Adrenal gland (tissue), 12 donors: Measurements from ENCODE around the gene CHMP2A. TPM values are rescaled to one million over a fixed set of nuclear protein-coding genes. Genes with fewer than 3 reads are reported as not detected.

Source experiments
- DNase-seq, 7 donors: peaks; one replicate each; pipeline ENCODE4 v3.0.0-alpha.2; 2019 to 2020
- H3K27ac ChIP-seq, 5 donors: fragments of 200-600 bp; sonication (generic) in 4 of 5; 1 replicate in 3 of 5; 2 replicates in 2 of 5; pipeline versions ENCODE4 v1.5.1 to v1.8.0; 2016 to 2020; ENCODE audit warnings: mild to moderate bottlenecking in 1 of 5
- H3K27me3 ChIP-seq: fragments of 200-600 bp; 2 replicates; pipeline ENCODE4 v1.8.0; 2021
- H3K36me3 ChIP-seq, 2 donors: fragments of 200-600 bp; replicated peaks in 1 of 2; 1 replicate in 1 of 2; 2 replicates in 1 of 2; pipeline versions ENCODE4 v1.5.1 to v1.8.0; 2018 to 2022
- H3K4me1 ChIP-seq, 2 donors: fragments of 200-600 bp; replicated peaks in 1 of 2; 1 replicate in 1 of 2; 2 replicates in 1 of 2; pipeline versions ENCODE4 v1.5.1 to v1.8.0; 2018 to 2021
- H3K4me3 ChIP-seq, 4 donors: fragments of 200-600 bp; sonication (generic) in 3 of 4; one replicate each; pipeline ENCODE4 v1.5.1; 2016 to 2018
- H3K9me3 ChIP-seq, 3 donors: fragments of 200-600 bp; sonication (generic) in 1 of 3; replicated peaks in 1 of 3; 1 replicate in 2 of 3; 2 replicates in 1 of 3; pipeline versions ENCODE4 v1.5.1 to v1.8.0; 2016 to 2021
- CTCF ChIP-seq, 6 experiments: fragments of 450-650 bp in 4 of 6; fragments of 200-600 bp in 2 of 6; sonication (generic) in 1 of 6; IDR thresholded peaks; 1 replicate in 5 of 6; 2 replicates in 1 of 6; pipeline versions ENCODE4 v1.5.1 to v1.8.0; 2016 to 2021; ENCODE audit warnings: antibody characterized with exemption in 6 of 6, mild to moderate bottlenecking in 2 of 6, moderate library complexity in 1 of 6
- POLR2A ChIP-seq, 2 donors: fragments of 450-650 bp; IDR thresholded peaks; one replicate each; pipeline ENCODE4 v1.6.1; 2017; ENCODE audit warnings: antibody characterized with exemption in 2 of 2, mild to moderate bottlenecking in 2 of 2, moderate library complexity in 1 of 2
- WGBS, 4 donors: extraction: QIAGEN DNeasy Blood & Tissue Kit in 2 of 4; methylation state at CpG; one replicate each; pipeline versions ENCODE4 v1.1.5 to v1.1.7; 2013 to 2017; 5-methylcytosine and 5-hydroxymethylcytosine counted together
- intact Hi-C, 2 donors: fragments of 100-400 bp; cut with DNase I; formaldehyde crosslinking; loops; one replicate each; pipeline versions ENCODE4 v1.14.1 to v1.15.0; 2022 to 2023
- polyA plus RNA-seq, 3 donors: library from polyadenylated mRNA; stranded (reverse); fragments of 200-250 nt in 2 of 3; fragments of 350-450 nt in 1 of 3; fragmentation: Illumina TruSeq in 1 of 3; extraction: RNeasy Lipid Tissue Mini Kit (QIAGEN cat#74804) in 1 of 3; gene quantifications; one replicate each; pipeline ENCODE4 v1.2.3, GENCODE V29; 2013 to 2014
- total RNA-seq, 9 donors: library from RNA; depleted of rRNA in 4 of 9; stranded (reverse); fragments of >200 nt in 4 of 9; fragments of 120-200 nt in 1 of 9; fragmentation: NEBNext Ultra II Directional in 1 of 9; extraction: Animal tissue kit (Norgen Biotek cat#: 25700) in 1 of 9; gene quantifications; one replicate each; pipeline versions ENCODE4 v1.1.0 to v1.2.4, GENCODE V29; 2013 to 2023
- donor health status: healthy with polysubstance abuse.
- donor health status: Bipolar disorder and iron deficiency.
- donor health status: DM: yes; HTN: yes; CAD: no.
- donor health status: DM: no; HTN: no; CAD: no.
- donor health status: DM: no; HTN: no; CAD: no.
- donor health status: DM: yes; HTN: yes; CAD: no.

Gene CHMP2A
- total and polyA plus RNA-seq, 12 donors, result 146 to 560 (median 210) TPM

GRCh38 chr19:58552655-58553054 is 2.2 kb downstream of the CHMP2A start:
- 85 to 94% (median 91%) methylated on average over 2 of the region's 2 CpGs for WGBS, 4 donors
- no peaks in the 10 kb centered on the region for H3K9me3 ChIP-seq
- no peak overlapping the region for H3K27ac ChIP-seq
- H3K4me1 ChIP-seq, result peaks cover 29 to 38% of the 10 kb centered on the region in 2 donors
- no peak for DNase-seq
- no peak overlapping the region for H3K4me3 ChIP-seq
- intact Hi-C loops, result no loop called here
- TF ChIP-seq POLR2A (IDR thresholded peaks at IDR 0.05) (no peak), CTCF (IDR thresholded peaks at IDR 0.05) (no peak)
- no peaks in the 10 kb centered on the region for H3K27me3 ChIP-seq
- H3K36me3 ChIP-seq, result peaks cover 0 to 73% of the 10 kb centered on the region in 2 donors

GRCh38 chr19:58551577-58552471 is 3.1 kb downstream of the CHMP2A start:
- DNase-seq, result peak in 2 of 7 donors; percentile 29 to 52
- intact Hi-C loops, result no loop called here
- WGBS, 4 donors, result 92 to 95% (median 95%) methylated on average over 13 to 18 of the region's 18 CpGs
- Histone ChIP-seq H3K9me3 (no peaks in the 10 kb centered on the region), H3K27ac (no peak overlapping the region), H3K27me3 (no peaks in the 10 kb centered on the region), H3K36me3 (peaks cover 0 to 79% of the 10 kb centered on the region in 2 donors), H3K4me3 (no peak overlapping the region), H3K4me1 (peaks cover 22 to 40% of the 10 kb centered on the region in 2 donors)
- TF ChIP-seq POLR2A (IDR thresholded peaks at IDR 0.05), result no peak
- TF ChIP-seq CTCF (IDR thresholded peaks at IDR 0.05), result no peak

- no peak overlapping the region for H3K27ac ChIP-seq
- TF ChIP-seq POLR2A (IDR thresholded peaks at IDR 0.05), result no peak
- TF ChIP-seq CTCF (IDR thresholded peaks at IDR 0.05), result no peak
- peaks cover 26 to 40% of the 10 kb centered on the region in 2 donors for H3K4me1 ChIP-seq
- intact Hi-C loops, result no loop called here
- no peak overlapping the region for H3K4me3 ChIP-seq
- no peaks in the 10 kb centered on the region for H3K9me3 ChIP-seq
- 14 to 17% (median 15%) methylated on average over 1 of the region's 1 CpG for WGBS, 4 donors
- peak in 1 of 7 donors; percentile 53 for DNase-seq
- H3K27me3 ChIP-seq, result no peaks in the 10 kb centered on the region
- H3K36me3 ChIP-seq, result peaks cover 0 to 72% of the 10 kb centered on the region in 2 donors
These were observed 3.8 kb downstream of the CHMP2A start for GRCh38 chr19:58551123-58551497.

- intact Hi-C loops, result no loop called here
- H3K9me3 ChIP-seq, result no peaks in the 10 kb centered on the region
- no peak overlapping the region for H3K4me3 ChIP-seq
- DNase-seq, result peak in 1 of 7 donors; percentile 54
- H3K4me1 ChIP-seq, result peaks cover 28 to 40% of the 10 kb centered on the region in 2 donors
- no peak overlapping the region for H3K27ac ChIP-seq
- 82 to 91% (median 86%) methylated on average over 10 to 13 of the region's 13 CpGs for WGBS, 4 donors
- peaks cover 0 to 66% of the 10 kb centered on the region in 2 donors for H3K36me3 ChIP-seq
- no peaks in the 10 kb centered on the region for H3K27me3 ChIP-seq
- TF ChIP-seq POLR2A (IDR thresholded peaks at IDR 0.05), result no peak
These were observed 4.4 kb downstream of the CHMP2A start for GRCh38 chr19:58550362-58551122.
